GM10266 (cell line): ENCODE results near the gene DHRS7B.
"Not testable (repeated sequence)": the region's sequence is repeated elsewhere in the genome, so short reads cannot be mapped to it uniquely, and the experiment has no call there.

Experiments
- DNase-seq: peaks from one replicate; pipeline ENCODE4 v3.0.0; 2012; ENCODE audit errors: extremely low spot score
- CTCF ChIP-seq: IDR thresholded peaks from 2 replicates; pipeline ENCODE4 v1.5.1; 2012; ENCODE audit warnings: mild to moderate bottlenecking, low read depth; ENCODE audit not compliant: control insufficient read depth, insufficient read depth; ENCODE audit errors: missing control alignments

DHRS7B gene

GRCh38 chr17:21113049-21113690, 13.6 kb upstream of the DHRS7B start:
- no peak for DNase-seq
- TF ChIP-seq CTCF: no peak

DNA sequence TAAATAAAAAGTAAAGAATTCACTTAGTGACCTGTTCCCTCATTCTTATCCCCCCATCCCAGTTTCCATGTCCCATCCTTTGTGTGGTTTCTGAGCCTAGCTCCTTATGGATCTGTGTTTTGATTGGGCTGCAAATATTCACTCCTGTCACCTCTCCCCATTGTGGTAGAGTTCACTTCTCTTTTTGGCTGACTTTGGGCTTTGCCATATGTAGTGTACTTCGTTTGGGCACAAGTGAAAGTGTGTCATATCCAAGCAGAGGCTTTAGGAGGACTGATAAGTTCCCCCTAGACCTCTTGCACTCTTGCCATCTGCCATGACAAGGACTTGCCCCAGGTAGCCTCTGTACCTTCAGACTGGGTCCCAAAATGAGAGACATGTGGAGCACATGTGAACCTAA, 13.0 kb upstream of the DHRS7B start:
- no peak for TF ChIP-seq CTCF
- no peak for DNase-seq

DNA sequence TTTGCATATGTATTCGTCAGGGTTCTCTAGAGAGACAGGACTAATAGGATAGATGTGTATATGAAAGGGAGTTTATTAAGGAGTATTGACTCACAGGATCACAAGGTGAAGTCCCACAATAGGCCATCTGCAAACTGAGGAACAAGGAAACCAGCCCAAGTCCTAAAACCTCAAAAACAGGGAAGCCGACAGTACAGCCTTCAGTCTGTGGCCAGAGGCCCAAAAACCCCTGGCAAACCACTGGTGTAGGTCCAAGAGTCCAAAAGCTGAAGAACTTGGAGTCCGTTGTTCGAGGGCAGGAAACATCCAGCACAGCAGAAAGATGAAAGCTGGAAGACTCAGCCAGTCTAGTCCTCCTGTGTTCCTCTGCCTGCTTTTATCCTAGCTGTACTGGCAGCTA, 12.0 kb upstream of the DHRS7B start:
- not testable (repeated sequence) for DNase-seq

DNA sequence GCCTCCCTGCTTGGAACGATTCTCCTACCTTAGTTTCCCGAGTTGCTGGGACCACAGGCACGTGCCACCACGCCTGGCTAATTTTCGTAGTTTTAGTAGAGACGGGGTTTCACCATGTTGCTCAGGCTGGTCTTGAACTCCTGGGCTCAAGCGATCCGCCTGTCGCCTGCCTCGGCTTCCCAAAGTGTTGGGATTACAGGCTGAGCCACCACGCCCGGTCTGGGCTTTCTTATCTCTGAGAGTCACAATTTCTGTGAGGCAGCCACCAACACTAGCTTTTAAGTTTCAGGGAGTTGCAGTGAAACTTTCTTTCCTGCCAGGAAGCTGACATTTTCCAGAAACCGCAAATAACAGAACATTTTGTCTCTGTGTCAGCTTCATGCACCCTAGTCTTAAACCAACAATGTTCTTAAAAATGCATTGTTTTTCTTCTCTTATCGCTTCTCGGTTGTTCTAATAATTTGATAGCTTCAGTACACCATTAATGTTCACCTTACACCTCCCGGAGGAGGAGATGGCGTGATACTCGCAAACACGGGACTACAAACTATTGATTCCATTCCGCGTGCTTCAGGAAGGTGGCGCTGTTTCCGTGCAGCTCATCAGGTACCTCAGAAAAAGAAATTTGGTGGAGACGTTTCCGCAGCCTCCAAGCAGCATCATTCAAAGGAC, 7.4 kb upstream of the DHRS7B start:
- peak; percentile 95 for TF ChIP-seq CTCF

GRCh38 chr17:21119919-21120249, 6.9 kb upstream of the DHRS7B start:
- no peak for TF ChIP-seq CTCF
- no peak for DNase-seq

More for the DNA sequence above, 7.4 kb upstream of the DHRS7B start:
- DNase-seq: peak; percentile 75

- no peak for TF ChIP-seq CTCF
Observed at GRCh38 chr17:21124086-21124485, 2.7 kb upstream of the DHRS7B start.

DNA sequence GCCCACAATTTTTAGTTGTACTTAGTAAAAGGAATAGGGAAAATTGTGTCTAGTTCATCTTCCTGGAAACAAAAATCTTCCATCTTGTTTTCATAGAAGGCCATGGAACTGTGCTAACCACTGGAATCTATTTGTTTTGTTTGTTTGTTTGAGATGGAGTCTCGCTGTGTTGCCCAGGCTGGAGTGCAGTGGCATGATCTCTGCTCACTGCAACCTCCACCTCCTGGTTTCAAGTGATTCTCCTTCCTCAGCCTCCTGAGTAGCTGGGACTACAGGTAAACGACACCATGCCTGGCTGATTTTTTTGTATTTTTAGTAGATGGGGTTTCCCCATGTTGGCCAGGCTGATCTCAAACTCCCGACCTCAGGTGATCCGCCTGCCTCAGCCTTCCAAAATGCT, 2.2 kb upstream of the DHRS7B start:
- DNase-seq: not testable (repeated sequence)

More at GRCh38 chr17:21124086-21124485, 2.7 kb upstream of the DHRS7B start:
- DNase-seq: no peak

- no peak for TF ChIP-seq CTCF
- DNase-seq: no peak
Observed at GRCh38 chr17:21125862-21126261, 902 bp upstream of the DHRS7B start.
